Measurements from ENCODE around the gene PECR.

- TF ChIP-seq EZH2 (optimal IDR thresholded peaks at IDR 0.05; ENCODE audit: low read depth, low read length), result no peak
- no peak for TF ChIP-seq CTCF (IDR thresholded peaks at IDR 0.05; ENCODE audit: low read length)
- no peak for TF ChIP-seq EZH2phosphoT487 (IDR thresholded peaks at IDR 0.05; ENCODE audit: low read length)
Measured at GRCh38 chr2:216066230-216066629, 15.4 kb downstream of the PECR start.

Data from MM.1S (cell line).